Kidney (tissue), 14 donors: ENCODE results near the gene PPP1R27. TPM values are rescaled to one million over a fixed set of nuclear protein-coding genes. Genes with fewer than 3 reads are reported as not detected.

Source experiments
- DNase-seq, 5 donors: peaks; one replicate each; pipeline ENCODE4 v3.0.0-alpha.2; 2013 to 2020
- FAIRE-seq: peaks from 2 replicates; lab custom pipeline; 2012; peaks lifted over from hg19 to GRCh38; lab: Jason Lieb, UNC
- H3K27ac ChIP-seq, 2 donors: one replicate each; pipeline ENCODE4 v1.7.0; 2013; ENCODE audit warnings: low read depth in 2 of 2, low read length in 2 of 2, inconsistent platforms in 1 of 2
- H3K27me3 ChIP-seq: one replicate; pipeline ENCODE4 v1.7.1; 2013; ENCODE audit warnings: low read length, inconsistent platforms; ENCODE audit not compliant: control insufficient read depth, insufficient read depth
- H3K36me3 ChIP-seq, 3 donors: one replicate each; pipeline versions ENCODE4 v1.7.0 to v1.7.1; 2013; ENCODE audit warnings: low read length in 3 of 3, control low read depth in 1 of 3, inconsistent platforms in 1 of 3; ENCODE audit not compliant: insufficient read depth in 3 of 3, control insufficient read depth in 2 of 3
- H3K4me1 ChIP-seq, 3 donors: one replicate each; pipeline versions ENCODE4 v1.7.0 to v1.7.1; 2013; ENCODE audit warnings: low read length in 3 of 3, inconsistent platforms in 1 of 3, low read depth in 1 of 3; ENCODE audit not compliant: control insufficient read depth in 2 of 3, insufficient read depth in 2 of 3
- H3K4me3 ChIP-seq, 3 donors: one replicate each; pipeline versions ENCODE4 v1.7.0 to v1.8.1; 2013; ENCODE audit warnings: low read length in 3 of 3, control low read depth in 1 of 3, inconsistent platforms in 1 of 3
- H3K9ac ChIP-seq, 3 donors: one replicate each; pipeline versions ENCODE4 v1.7.0 to v1.7.1; 2013; ENCODE audit warnings: low read length in 3 of 3, control low read depth in 1 of 3, inconsistent platforms in 1 of 3
- H3K9me3 ChIP-seq, 3 donors: one replicate each; pipeline versions ENCODE4 v1.7.0 to v1.7.1; 2013; ENCODE audit warnings: low read length in 3 of 3, control low read depth in 1 of 3, inconsistent platforms in 1 of 3; ENCODE audit not compliant: control insufficient read depth in 2 of 3, insufficient read depth in 1 of 3
- CTCF ChIP-seq: IDR thresholded peaks from 3 replicates; pipeline ENCODE4 v1.5.1; 2012; ENCODE audit warnings: mild to moderate bottlenecking, moderate library complexity, borderline replicate concordance; ENCODE audit not compliant: insufficient read depth; ENCODE audit errors: extremely low read depth
- intact Hi-C: fragments of 100-400 bp; cut with DNase I; formaldehyde crosslinking; loops from one replicate; pipeline ENCODE4 v1.11.1; 2022
- polyA plus RNA-seq: library from polyadenylated mRNA; stranded (reverse); fragments of 350-450 nt; fragmentation: Illumina TruSeq; extraction: RNeasy Lipid Tissue Mini Kit (QIAGEN cat#74804); gene quantifications from one replicate; pipeline ENCODE4 v1.2.3, GENCODE V29; 2014; ENCODE audit warnings: low read depth, low replicate concordance; ENCODE audit not compliant: insufficient read depth
- total RNA-seq: library from RNA; stranded (reverse); fragmentation: NEBNext Ultra II Directional; extraction: Animal tissue kit (Norgen Biotek cat#: 25700); gene quantifications from one replicate; pipeline ENCODE4 v1.2.1, GENCODE V29; 2021
- donor health status: control.
- donor health status: control.
- donor health status: control.
- donor health status: control.
- donor health status: control.
- donor health status: DM: yes; HTN: yes; CAD: no.
- donor health status: Normal renal cell carcinoma (clear cell type).

Gene PPP1R27
- total and polyA plus RNA-seq, 2 donors from 2014 or later, result not detected

- Histone ChIP-seq H3K9me3 (no peaks in the 10 kb centered on the region), H3K27ac (peak overlapping the region in 1 of 2 donors; percentile 85), H3K9ac (peak overlapping the region in 1 of 3 donors; percentile 64), H3K36me3 (no peaks in the 10 kb centered on the region), H3K4me1 (peaks cover 0 to 22% (median 4%) of the 10 kb centered on the region in 3 donors), H3K27me3 (no peaks in the 10 kb centered on the region), H3K4me3 (no peak overlapping the region)
- no peak for DNase-seq
- TF ChIP-seq CTCF, result no peak
- no peak for FAIRE-seq
- intact Hi-C loops, result no loop called here
Measured at GRCh38 chr17:81831563-81831956, 3.3 kb downstream of the PPP1R27 start.

- H3K27ac ChIP-seq, result no peak overlapping the region
- no peaks in the 10 kb centered on the region for H3K27me3 ChIP-seq
- DNase-seq (no peak), FAIRE-seq (no peak)
- no peak for TF ChIP-seq CTCF
- no peaks in the 10 kb centered on the region for H3K9me3 ChIP-seq
- no peaks in the 10 kb centered on the region for H3K36me3 ChIP-seq
- intact Hi-C loops, result no loop called here
- H3K4me1 ChIP-seq, result peaks cover 0 to 19% (median 4%) of the 10 kb centered on the region in 3 donors
- no peak overlapping the region for H3K4me3 ChIP-seq
- H3K9ac ChIP-seq, result no peak overlapping the region
Measured at GRCh38 chr17:81829858-81830257, 5.0 kb downstream of the PPP1R27 start.

- no peak for DNase-seq
- no peak for FAIRE-seq
- TF ChIP-seq CTCF, result no peak
Measured at GRCh38 chr17:81828656-81829055, 6.2 kb downstream of the PPP1R27 start.

More at GRCh38 chr17:81828656-81829055, 6.2 kb downstream of the PPP1R27 start:
- H3K4me1 ChIP-seq, result peaks cover 0 to 17% (median 4%) of the 10 kb centered on the region in 3 donors
- no peak overlapping the region for H3K27ac ChIP-seq
- H3K36me3 ChIP-seq, result no peaks in the 10 kb centered on the region
- intact Hi-C loops, result no loop called here
- no peaks in the 10 kb centered on the region for H3K27me3 ChIP-seq
- no peak overlapping the region for H3K4me3 ChIP-seq
- H3K9me3 ChIP-seq, result no peaks in the 10 kb centered on the region
- no peak overlapping the region for H3K9ac ChIP-seq
